PC-9 (cell line): Measurements from ENCODE around the gene WFDC5. TPM values are rescaled to one million over a fixed set of nuclear protein-coding genes. Genes with fewer than 3 reads are reported as not detected.
"Not testable (repeated sequence)": the region's sequence is repeated elsewhere in the genome, so short reads cannot be mapped to it uniquely, and the experiment has no call there.

Source experiments
- BruUV-seq: library from RNA; stranded (reverse); fragments of 400-500 nt; replicated peaks from 2 replicates; lab custom pipeline; 2021; lab: Mats Ljungman, UMichigan
- CTCF ChIA-PET: fragments of 300-600 bp; sonication (Branson Sonifier 250); formaldehyde crosslinking; loops from one replicate; lab custom pipeline; 2022; ENCODE audit warnings: antibody characterized with exemption; lab: Charles Lee
- POLR2A ChIA-PET: fragments of 300-600 bp; sonication (Branson Sonifier 250); formaldehyde crosslinking; loops from one replicate; lab custom pipeline; 2022; ENCODE audit warnings: antibody characterized with exemption; ENCODE audit not compliant: unreplicated experiment; lab: Charles Lee
- DNase-seq, 2 experiments: peaks; one replicate each; pipeline versions ENCODE4 v3.0.0 to v3.0.0-alpha.2; 2015 to 2022; ENCODE audit warnings: mixed read lengths in 1 of 2
- H2AFZ ChIP-seq: fragments of 200-600 bp; sonication (generic); 2 replicates; pipeline ENCODE4 v1.8.1; 2017; ENCODE audit warnings: antibody characterized with exemption
- H3F3A ChIP-seq: fragments of 200-600 bp; sonication (generic); 2 replicates; pipeline ENCODE4 v1.8.1; 2017; ENCODE audit warnings: antibody characterized with exemption, mild to moderate bottlenecking, low read depth; ENCODE audit not compliant: insufficient read depth
- H3K27ac ChIP-seq: fragments of 200-600 bp; sonication (generic); 2 replicates; pipeline ENCODE4 v1.6.1; 2016; ENCODE audit warnings: mixed run types
- H3K27me3 ChIP-seq: fragments of 200-600 bp; sonication (generic); 2 replicates; pipeline ENCODE4 v1.6.1; 2016; ENCODE audit warnings: low read depth, mixed run types; ENCODE audit not compliant: insufficient read depth
- H3K36me3 ChIP-seq: fragments of 200-600 bp; sonication (generic); 2 replicates; pipeline ENCODE4 v1.6.1; 2016; ENCODE audit warnings: low read depth, mixed run types
- H3K4me1 ChIP-seq: fragments of 200-600 bp; sonication (generic); replicated peaks from 2 replicates; pipeline ENCODE4 v1.6.1; 2016; ENCODE audit warnings: mixed run types; ENCODE audit not compliant: insufficient read depth
- H3K4me2 ChIP-seq: fragments of 200-600 bp; sonication (generic); 2 replicates; pipeline ENCODE4 v1.6.1; 2017; ENCODE audit warnings: mixed run types
- H3K4me3 ChIP-seq: fragments of 200-600 bp; sonication (generic); 2 replicates; pipeline ENCODE4 v1.6.1; 2016; ENCODE audit warnings: mixed run types
- H3K79me2 ChIP-seq: fragments of 200-600 bp; sonication (generic); 2 replicates; pipeline ENCODE4 v1.6.1; 2017; ENCODE audit warnings: low read depth, mixed run types
- H3K9me2 ChIP-seq: fragments of 200-600 bp; sonication (generic); 2 replicates; pipeline ENCODE4 v1.8.1; 2017; ENCODE audit warnings: mild to moderate bottlenecking; ENCODE audit not compliant: insufficient read depth
- H3K9me3 ChIP-seq: fragments of 200-600 bp; sonication (generic); 2 replicates; pipeline ENCODE4 v1.8.1; 2016; ENCODE audit warnings: low read depth; ENCODE audit not compliant: insufficient read depth
- H4K20me1 ChIP-seq: fragments of 200-600 bp; sonication (generic); 2 replicates; pipeline ENCODE4 v1.8.1; 2017; ENCODE audit not compliant: insufficient read depth
- CTCF ChIP-seq: fragments of 200-600 bp; sonication (generic); conservative IDR thresholded peaks from 2 replicates; pipeline ENCODE4 v1.6.1; 2017; ENCODE audit warnings: mixed run types, antibody characterized with exemption, mild to moderate bottlenecking, moderate library complexity
- EZH2 ChIP-seq: fragments of 200-600 bp; sonication (generic); IDR thresholded peaks from 2 replicates; pipeline ENCODE4 v1.8.0; 2017; ENCODE audit warnings: antibody characterized with exemption, low read depth
- intact Hi-C: fragments of 100-400 bp; cut with micrococcal nuclease; formaldehyde crosslinking; loops from one replicate; pipeline ENCODE4 v1.10.0; 2022; ENCODE audit not compliant: unreplicated experiment
- total RNA-seq: library from RNA; stranded (reverse); gene quantifications from 2 replicates; pipeline ENCODE4 v1.2.3, GENCODE V29; 2021

The WFDC5 gene
- total RNA-seq, 1 experiment from 2014 or later = not detected

GRCh38 chr20:45140836-45141235 lies 25.9 kb upstream of the WFDC5 start:
- no peaks in the 10 kb centered on the region for H4K20me1 ChIP-seq
- no peaks in the 10 kb centered on the region for H3K36me3 ChIP-seq
- POLR2A ChIA-PET = no interaction called here
- TF ChIP-seq CTCF (no peak), EZH2 (no peak)
- H2AFZ ChIP-seq = no peak overlapping the region
- intact Hi-C loops = no loop called here
- CTCF ChIA-PET = no interaction called here
- no peaks in the 10 kb centered on the region for H3K27me3 ChIP-seq
- no peak overlapping the region for H3K4me3 ChIP-seq
- H3K27ac ChIP-seq = no peak overlapping the region
- no peaks in the 10 kb centered on the region; the same call in 1 of the 2 replicates for H3K9me2 ChIP-seq
- H3K4me1 ChIP-seq = 0 out of 2 replicates have a peak, but pooled peaks cover 7% of the 10 kb centered on the region
- H3F3A ChIP-seq = peaks cover 8% of the 10 kb centered on the region; the same call in 1 of the 2 replicates
- H3K79me2 ChIP-seq = no peaks in the 10 kb centered on the region
- DNase-seq = no peak
- H3K4me2 ChIP-seq = no peak overlapping the region
- H3K9me3 ChIP-seq = no peaks in the 10 kb centered on the region
- BruUV-seq = no TSS peak

GRCh38 chr20:45139733-45140375 lies 24.9 kb upstream of the WFDC5 start:
- intact Hi-C loops, H4K20me1 ChIP-seq, H3K9me3 ChIP-seq, DNase-seq, H3K4me2 ChIP-seq, H3K27me3 ChIP-seq, H2AFZ ChIP-seq, H3K4me1 ChIP-seq, H3K9me2 ChIP-seq, H3K36me3 ChIP-seq, H3F3A ChIP-seq, H3K4me3 ChIP-seq, BruUV-seq, H3K79me2 ChIP-seq, H3K27ac ChIP-seq: not testable (repeated sequence)
- CTCF ChIA-PET = interaction anchor here (0.7 to 2.2 kb wide), 4 partner anchors 28 to 154 kb away, joined by 3 to 14 read pairs (median 6); no protein-coding TSS in a partner anchor
- POLR2A ChIA-PET = interaction anchor here (0.6 kb wide), 1 partner anchor 593 kb away, joined by 5 read pairs; no protein-coding TSS in a partner anchor

- DNase-seq = peak; percentile 62 to 73
- Histone ChIP-seq H4K20me1 (no peaks in the 10 kb centered on the region), H3F3A (peaks cover 8% of the 10 kb centered on the region; the same call in 1 of the 2 replicates), H3K36me3 (no peaks in the 10 kb centered on the region), H3K27me3 (no peaks in the 10 kb centered on the region), H3K4me2 (no peak overlapping the region), H3K4me3 (no peak overlapping the region), H3K27ac (no peak overlapping the region), H3K9me2 (no peaks in the 10 kb centered on the region), H3K9me3 (no peaks in the 10 kb centered on the region), H3K4me1 (0 out of 2 replicates have a peak, but pooled peaks cover 7% of the 10 kb centered on the region), H2AFZ (no peak overlapping the region), H3K79me2 (no peaks in the 10 kb centered on the region)
- CTCF ChIA-PET = interaction anchor here (0.7 to 2.2 kb wide), 6 partner anchors 27 to 155 kb away, joined by 3 to 14 read pairs (median 6); no protein-coding TSS in a partner anchor
- TF ChIP-seq CTCF (peak; percentile 97), EZH2 (no peak)
- intact Hi-C loops = loop anchor here (1.0 kb wide), 1 partner anchor 153 kb away; no protein-coding TSS in a partner anchor
- BruUV-seq = no TSS peak
- POLR2A ChIA-PET = interaction anchor here (0.5 to 0.8 kb wide), 4 partner anchors 116 to 1389 kb away, joined by 3 read pairs; partner anchors contain the start of gene SLPI
Measured at GRCh38 chr20:45138561-45139300, 23.8 kb upstream of the WFDC5 start.
